HepG2 (cell line): ENCODE results near the gene PDE5A. TPM values are rescaled to one million over a fixed set of nuclear protein-coding genes. Genes with fewer than 3 reads are reported as not detected.
"Not testable (repeated sequence)": the region's sequence is repeated elsewhere in the genome, so short reads cannot be mapped to it uniquely, and the experiment has no call there.

Source experiments
- ARNTL ChIP-seq: sonication (generic); formaldehyde crosslinking; IDR thresholded peaks from 2 replicates; pipeline ENCODE4 v1.4.0; 2020; ENCODE audit warnings: mild to moderate bottlenecking, missing genetic modification reagents
- EP300 ChIP-seq, 3 experiments: sonication (generic) in 1 of 3; formaldehyde crosslinking in 1 of 3; IDR thresholded peaks; 2 replicates each; pipeline versions ENCODE4 v1.5.1 to v1.6.1; 2011 to 2020; ENCODE audit warnings: low read depth in 2 of 3, low read length in 2 of 3, borderline replicate concordance in 1 of 3, improper control_type of control experiment in 1 of 3, mild to moderate bottlenecking in 1 of 3, missing genetic modification reagents in 1 of 3, moderate library complexity in 1 of 3
- FOXA1 ChIP-seq, 2 experiments: fragments of 450-650 bp in 1 of 2; sonication (generic) in 1 of 2; formaldehyde crosslinking in 1 of 2; IDR thresholded peaks; 2 replicates each; pipeline versions ENCODE4 v1.4.0 to v1.6.1; 2016 to 2020; ENCODE audit warnings: missing genetic modification reagents in 1 of 2
- HNRNPLL ChIP-seq: fragments of 200-400 bp; formaldehyde crosslinking; IDR thresholded peaks from 2 replicates; pipeline ENCODE4 v1.6.1; 2017; ENCODE audit warnings: mild to moderate bottlenecking, low read depth, low read length; ENCODE audit not compliant: poor library complexity, severe bottlenecking
- MAZ ChIP-seq, 2 experiments: sonication (generic) in 1 of 2; formaldehyde crosslinking in 1 of 2; IDR thresholded peaks; 2 replicates each; pipeline versions ENCODE4 v1.5.0 to v1.6.1; 2012 to 2020; ENCODE audit warnings: low read depth in 2 of 2, mild to moderate bottlenecking in 2 of 2, borderline replicate concordance in 1 of 2, improper control_type of control experiment in 1 of 2, low read length in 1 of 2, missing genetic modification reagents in 1 of 2, moderate library complexity in 1 of 2
- POGZ ChIP-seq: sonication (generic); formaldehyde crosslinking; IDR thresholded peaks from 2 replicates; pipeline ENCODE4 v1.4.0; 2020; ENCODE audit warnings: mild to moderate bottlenecking, missing genetic modification reagents
- RXRA ChIP-seq: sonication (generic); formaldehyde crosslinking; IDR thresholded peaks from 2 replicates; pipeline ENCODE4 v1.5.1; 2020; ENCODE audit warnings: missing genetic modification reagents
- SAFB2 ChIP-seq: sonication (generic); formaldehyde crosslinking; IDR thresholded peaks from 2 replicates; pipeline ENCODE4 v1.5.1; 2020; ENCODE audit warnings: missing genetic modification reagents, low read depth, mild to moderate bottlenecking, borderline replicate concordance
- SOX6 ChIP-seq, 2 experiments: fragments of 450-650 bp in 1 of 2; sonication (generic) in 1 of 2; formaldehyde crosslinking in 1 of 2; IDR thresholded peaks; 2 replicates each; pipeline versions ENCODE4 v1.4.0 to v1.6.1; 2017 to 2020; ENCODE audit warnings: antibody characterized with exemption in 1 of 2, mild to moderate bottlenecking in 1 of 2, missing genetic modification reagents in 1 of 2
- TAF1 ChIP-seq: sonication (generic); formaldehyde crosslinking; IDR thresholded peaks from 2 replicates; pipeline ENCODE4 v1.4.0; 2020; ENCODE audit warnings: missing genetic modification reagents
- ZBTB14 ChIP-seq: sonication (generic); formaldehyde crosslinking; IDR thresholded peaks from 2 replicates; pipeline ENCODE4 v1.4.0; 2020; ENCODE audit warnings: missing genetic modification reagents
- ZBTB3 ChIP-seq: sonication (generic); formaldehyde crosslinking; IDR thresholded peaks from 2 replicates; pipeline ENCODE4 v1.4.0; 2020; ENCODE audit warnings: low read depth, mild to moderate bottlenecking, moderate library complexity, missing genetic modification reagents, borderline replicate concordance
- ZKSCAN8 ChIP-seq: IDR thresholded peaks from 2 replicates; pipeline ENCODE4 v1.6.1; 2016; ENCODE audit warnings: borderline replicate concordance, missing genetic modification reagents, missing compliant biosample characterization
- ZNF264 ChIP-seq: sonication (generic); formaldehyde crosslinking; IDR thresholded peaks from 2 replicates; pipeline ENCODE4 v1.4.0; 2020; ENCODE audit warnings: missing genetic modification reagents
- ZNF431 ChIP-seq: sonication (generic); formaldehyde crosslinking; IDR thresholded peaks from 2 replicates; pipeline ENCODE4 v1.9.0; 2022; ENCODE audit warnings: missing genetic modification reagents, low read depth, mild to moderate bottlenecking, borderline replicate concordance
- ZNF501 ChIP-seq: sonication (generic); formaldehyde crosslinking; IDR thresholded peaks from 2 replicates; pipeline ENCODE4 v1.5.1; 2020; ENCODE audit warnings: mild to moderate bottlenecking, moderate library complexity, missing genetic modification reagents
- ZNF607 ChIP-seq: sonication (generic); formaldehyde crosslinking; IDR thresholded peaks from 2 replicates; pipeline ENCODE4 v1.5.1; 2020; ENCODE audit warnings: missing genetic modification reagents, mild to moderate bottlenecking, borderline replicate concordance
- ZNF747 ChIP-seq: sonication (generic); formaldehyde crosslinking; IDR thresholded peaks from 2 replicates; pipeline ENCODE4 v1.8.1; 2023; ENCODE audit warnings: missing genetic modification reagents, mild to moderate bottlenecking, borderline replicate concordance
- ZNF792 ChIP-seq: IDR thresholded peaks from 2 replicates; pipeline ENCODE4 v1.6.1; 2016
- polyA plus RNA-seq, 8 experiments: library from polyadenylated mRNA; depleted of rRNA in 3 of 8; stranded (reverse) in 7 of 8; unstranded in 1 of 8; fragments of >200 nt; fragmentation: Illumina TruSeq in 4 of 8; extraction: Trizol in 4 of 8; gene quantifications; 2 replicates each; pipeline versions ENCODE4 v1.2.1 to v1.2.3, GENCODE V29; 2011 to 2016; ENCODE audit warnings: low read depth in 4 of 8, missing spikeins in 1 of 8, mixed read lengths in 1 of 8; ENCODE audit not compliant: insufficient read depth in 1 of 8
- total RNA-seq, 5 experiments: library from RNA; depleted of rRNA; stranded (reverse); fragments of >200 nt; fragmentation: Illumina TruSeq; extraction: Trizol; gene quantifications; 2 replicates each; pipeline ENCODE4 v1.2.3, GENCODE V29; 2016; ENCODE audit warnings: low read depth in 1 of 5
- TF ChIP-seq, protein P1 (sequence below): sonication (generic); formaldehyde crosslinking; IDR thresholded peaks from 2 replicates; pipeline ENCODE4 v1.4.0; 2020; ENCODE audit warnings: missing genetic modification reagents, borderline replicate concordance
- TF ChIP-seq, protein P2 (sequence below): sonication (generic); formaldehyde crosslinking; conservative IDR thresholded peaks from 2 replicates; pipeline ENCODE4 v1.5.0; 2020; ENCODE audit warnings: missing genetic modification reagents
- TF ChIP-seq, protein P3 (sequence below): sonication (generic); formaldehyde crosslinking; IDR thresholded peaks from 2 replicates; pipeline ENCODE4 v1.5.0; 2020; ENCODE audit warnings: missing genetic modification reagents

The PDE5A gene
- total and polyA plus RNA-seq, 2 of the 13 experiments (the other 11 are each of a cell fraction or from before 2014, with no cell fraction given) = 0.22 to 0.44 TPM

- TF ChIP-seq HNRNPLL (peak; percentile 41), ARNTL (CRISPR knock-in tag) (peak; percentile 76), ZNF501 (CRISPR knock-in tag) (peak; percentile 88), SOX6 (CRISPR knock-in tag; IDR thresholded peaks at IDR 0.05) (peak; percentile 83), ZNF747 (CRISPR knock-in tag) (peak; percentile 84; the same call in 1 of the 2 replicates), ZBTB3 (peak; percentile 66; the same call in 1 of the 2 replicates), ZNF607 (CRISPR knock-in tag) (peak; percentile 87; the same call in 1 of the 2 replicates), ZNF431 (CRISPR knock-in tag) (peak; percentile 67), RXRA (CRISPR knock-in tag) (peak; percentile 79), EP300 (IDR thresholded peaks at IDR 0.05; ENCODE audit: low read depth in 2 of 2, low read length in 2 of 2) (0 out of 4 replicates have a peak, but pooled peaks of 1 of the 2 experiments have one; percentile 47), EP300 (CRISPR knock-in tag; IDR thresholded peaks at IDR 0.05; ENCODE audit: borderline replicate concordance) (peak; percentile 76), TAF1 (CRISPR knock-in tag) (peak; percentile 74), SAFB2 (CRISPR knock-in tag) (peak; percentile 68; the same call in 1 of the 2 replicates), FOXA1 (CRISPR knock-in tag; IDR thresholded peaks at IDR 0.05) (peak; percentile 61), MAZ (IDR thresholded peaks at IDR 0.05; ENCODE audit: borderline replicate concordance, low read depth, low read length) (peak; percentile 46; the same call in 1 of the 2 replicates), MAZ (CRISPR knock-in tag; IDR thresholded peaks at IDR 0.05; ENCODE audit: low read depth) (peak; percentile 90), POGZ (CRISPR knock-in tag) (peak; percentile 100), ZBTB14 (CRISPR knock-in tag) (peak; percentile 90), ZNF264 (peak; percentile 80), ZNF792 (CRISPR knock-in tag) (peak; percentile 76), ZKSCAN8 (peak; percentile 70)
- not testable (repeated sequence) for TF ChIP-seq SOX6, FOXA1 (IDR thresholded peaks at IDR 0.05)
- TF ChIP-seq, protein P1, sequence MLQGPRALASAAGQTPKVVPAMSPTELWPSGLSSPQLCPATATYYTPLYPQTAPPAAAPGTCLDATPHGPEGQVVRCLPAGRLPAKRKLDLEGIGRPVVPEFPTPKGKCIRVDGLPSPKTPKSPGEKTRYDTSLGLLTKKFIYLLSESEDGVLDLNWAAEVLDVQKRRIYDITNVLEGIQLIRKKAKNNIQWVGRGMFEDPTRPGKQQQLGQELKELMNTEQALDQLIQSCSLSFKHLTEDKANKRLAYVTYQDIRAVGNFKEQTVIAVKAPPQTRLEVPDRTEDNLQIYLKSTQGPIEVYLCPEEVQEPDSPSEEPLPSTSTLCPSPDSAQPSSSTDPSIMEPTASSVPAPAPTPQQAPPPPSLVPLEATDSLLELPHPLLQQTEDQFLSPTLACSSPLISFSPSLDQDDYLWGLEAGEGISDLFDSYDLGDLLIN (CRISPR knock-in tag) = peak; percentile 50; the same call in 1 of the 2 replicates
- TF ChIP-seq, protein P2, sequence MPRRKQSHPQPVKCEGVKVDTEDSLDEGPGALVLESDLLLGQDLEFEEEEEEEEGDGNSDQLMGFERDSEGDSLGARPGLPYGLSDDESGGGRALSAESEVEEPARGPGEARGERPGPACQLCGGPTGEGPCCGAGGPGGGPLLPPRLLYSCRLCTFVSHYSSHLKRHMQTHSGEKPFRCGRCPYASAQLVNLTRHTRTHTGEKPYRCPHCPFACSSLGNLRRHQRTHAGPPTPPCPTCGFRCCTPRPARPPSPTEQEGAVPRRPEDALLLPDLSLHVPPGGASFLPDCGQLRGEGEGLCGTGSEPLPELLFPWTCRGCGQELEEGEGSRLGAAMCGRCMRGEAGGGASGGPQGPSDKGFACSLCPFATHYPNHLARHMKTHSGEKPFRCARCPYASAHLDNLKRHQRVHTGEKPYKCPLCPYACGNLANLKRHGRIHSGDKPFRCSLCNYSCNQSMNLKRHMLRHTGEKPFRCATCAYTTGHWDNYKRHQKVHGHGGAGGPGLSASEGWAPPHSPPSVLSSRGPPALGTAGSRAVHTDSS (CRISPR knock-in tag) = peak; percentile 99
- TF ChIP-seq, protein P3, sequence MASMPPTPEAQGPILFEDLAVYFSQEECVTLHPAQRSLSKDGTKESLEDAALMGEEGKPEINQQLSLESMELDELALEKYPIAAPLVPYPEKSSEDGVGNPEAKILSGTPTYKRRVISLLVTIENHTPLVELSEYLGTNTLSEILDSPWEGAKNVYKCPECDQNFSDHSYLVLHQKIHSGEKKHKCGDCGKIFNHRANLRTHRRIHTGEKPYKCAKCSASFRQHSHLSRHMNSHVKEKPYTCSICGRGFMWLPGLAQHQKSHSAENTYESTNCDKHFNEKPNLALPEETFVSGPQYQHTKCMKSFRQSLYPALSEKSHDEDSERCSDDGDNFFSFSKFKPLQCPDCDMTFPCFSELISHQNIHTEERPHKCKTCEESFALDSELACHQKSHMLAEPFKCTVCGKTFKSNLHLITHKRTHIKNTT (CRISPR knock-in tag) = peak; percentile 84; the same call in 1 of the 2 replicates
These were observed 173.9 kb downstream of the PDE5A start (continued) for GRCh38 chr4:119454491-119455270.
